ENCODE measurements around the gene EPN2.

Gene EPN2

GRCh38 chr17:19295473-19296135, 58.4 kb downstream of the EPN2 start:
- DNase-seq: no peak

DNA sequence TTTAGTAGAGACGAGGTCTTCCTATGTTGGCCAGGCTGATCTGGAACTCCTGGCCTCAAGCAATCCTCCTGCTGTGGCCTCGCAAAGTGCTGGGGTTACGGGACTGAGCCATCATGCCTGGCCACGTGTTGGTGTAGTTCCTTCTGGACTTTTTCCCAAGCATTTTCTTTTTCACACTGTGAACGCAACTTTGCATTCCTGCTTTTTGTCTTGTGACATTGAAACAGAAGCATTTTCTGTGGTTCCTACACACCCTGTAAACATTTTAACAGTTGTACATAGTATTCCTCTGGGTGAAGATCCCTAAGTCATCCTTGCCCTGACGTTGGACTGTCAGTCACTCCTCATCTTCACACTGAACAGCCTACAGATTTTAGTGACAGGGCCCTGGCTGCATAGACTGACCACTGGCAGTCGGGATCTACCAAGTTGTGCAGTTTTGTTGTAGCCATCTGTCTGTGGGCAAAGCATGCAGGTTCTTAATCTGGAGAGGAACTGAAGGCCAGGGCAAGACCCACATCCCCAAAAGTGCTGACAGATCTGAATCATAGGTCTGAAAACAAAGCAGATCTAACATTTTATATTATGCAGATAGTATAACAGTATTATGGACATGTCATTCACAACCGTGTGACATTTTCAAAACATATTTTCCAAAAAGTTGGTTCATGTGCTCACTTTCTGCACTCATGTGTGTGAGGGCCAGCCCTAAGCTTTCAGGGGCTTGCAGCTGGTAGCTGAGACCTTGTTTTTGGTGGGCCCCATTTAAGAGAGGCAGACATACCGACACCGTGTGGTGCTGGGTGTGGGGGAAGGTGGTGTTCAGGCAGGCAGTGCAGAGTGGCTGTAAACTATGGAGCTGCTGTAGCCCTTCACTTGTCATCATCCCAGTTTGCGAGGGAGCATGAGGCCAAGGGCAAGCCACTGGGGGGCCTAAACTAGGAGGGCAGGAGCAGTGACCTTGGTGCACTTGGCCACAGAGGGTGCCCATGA, 59.9 kb downstream of the EPN2 start:
- DNase-seq: no peak

DNA sequence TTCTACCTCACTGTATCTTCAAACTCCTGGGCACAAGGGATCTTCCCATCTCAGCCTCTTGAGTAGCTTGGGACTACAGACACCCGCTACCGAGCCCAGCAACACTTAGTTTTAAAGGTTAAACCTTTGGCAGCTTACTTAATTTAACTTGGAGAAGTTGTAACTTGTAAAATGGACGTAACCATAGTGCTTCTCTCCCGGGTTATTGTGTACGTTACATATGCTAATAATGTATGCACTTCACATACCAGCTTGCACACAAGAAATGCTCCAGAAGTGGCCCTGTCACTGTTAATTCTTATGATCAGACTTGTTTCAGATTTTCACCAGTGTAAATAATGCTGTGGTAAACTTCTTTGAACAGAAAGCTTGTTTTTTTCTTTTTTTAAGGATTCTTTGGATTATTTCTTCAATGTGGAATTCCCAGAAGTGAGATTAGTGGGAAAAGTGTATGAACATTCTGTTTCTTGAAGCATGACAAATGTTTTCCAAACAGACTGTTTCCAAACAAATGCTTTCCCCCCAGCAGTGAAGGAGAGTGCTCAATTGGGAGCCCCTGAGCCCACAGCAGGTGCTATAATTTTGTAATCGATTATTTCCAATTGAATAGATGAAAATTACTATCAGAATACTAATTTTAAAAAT, 61.5 kb downstream of the EPN2 start:
- no peak for DNase-seq

DNA sequence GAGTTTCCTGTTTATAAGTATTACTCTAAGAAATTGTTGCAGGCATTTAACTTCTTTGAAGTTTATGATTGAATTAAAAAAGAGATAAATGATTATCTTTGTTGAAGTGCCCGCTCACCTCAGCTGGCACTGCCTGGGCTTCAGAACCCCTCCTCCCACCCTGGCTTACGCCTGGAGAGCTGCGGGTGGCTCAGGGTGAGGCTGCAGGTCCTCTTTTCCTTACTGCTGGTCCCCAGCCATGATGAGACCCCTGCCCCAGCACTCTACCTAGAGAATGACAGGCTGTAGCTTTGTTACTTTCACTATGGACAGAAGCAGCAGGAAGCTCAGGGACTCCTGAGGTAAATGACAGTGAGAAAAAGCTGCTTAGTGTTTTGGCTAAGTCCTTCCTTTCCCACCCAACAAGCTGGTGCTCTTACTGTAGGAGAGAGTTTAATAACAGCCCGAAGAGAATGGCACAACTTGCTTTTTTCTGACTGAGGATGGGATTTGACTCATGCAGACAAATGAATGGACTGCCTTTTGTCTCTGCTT, 62.1 kb downstream of the EPN2 start:
- no peak for DNase-seq

DNA sequence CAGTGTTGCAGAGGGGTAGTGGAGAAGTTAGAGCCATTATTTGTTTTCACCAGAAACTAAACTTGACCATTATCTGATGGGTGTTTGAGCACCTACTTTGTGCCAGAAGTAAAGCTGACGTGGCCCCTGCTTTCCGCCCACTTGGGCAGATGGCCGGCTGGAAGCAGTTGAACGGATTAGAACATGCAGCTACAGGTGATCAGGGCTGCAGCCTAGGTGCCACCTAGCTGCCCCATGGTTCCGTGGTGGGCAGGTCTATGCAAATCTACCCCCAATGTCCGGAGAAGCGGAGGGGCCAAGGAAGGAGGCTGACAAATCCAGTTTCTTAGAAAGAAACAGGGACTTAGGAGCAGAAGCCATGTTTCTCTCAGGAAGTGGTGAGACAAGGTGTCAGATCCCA, 62.7 kb downstream of the EPN2 start:
- DNase-seq: no peak

DNA sequence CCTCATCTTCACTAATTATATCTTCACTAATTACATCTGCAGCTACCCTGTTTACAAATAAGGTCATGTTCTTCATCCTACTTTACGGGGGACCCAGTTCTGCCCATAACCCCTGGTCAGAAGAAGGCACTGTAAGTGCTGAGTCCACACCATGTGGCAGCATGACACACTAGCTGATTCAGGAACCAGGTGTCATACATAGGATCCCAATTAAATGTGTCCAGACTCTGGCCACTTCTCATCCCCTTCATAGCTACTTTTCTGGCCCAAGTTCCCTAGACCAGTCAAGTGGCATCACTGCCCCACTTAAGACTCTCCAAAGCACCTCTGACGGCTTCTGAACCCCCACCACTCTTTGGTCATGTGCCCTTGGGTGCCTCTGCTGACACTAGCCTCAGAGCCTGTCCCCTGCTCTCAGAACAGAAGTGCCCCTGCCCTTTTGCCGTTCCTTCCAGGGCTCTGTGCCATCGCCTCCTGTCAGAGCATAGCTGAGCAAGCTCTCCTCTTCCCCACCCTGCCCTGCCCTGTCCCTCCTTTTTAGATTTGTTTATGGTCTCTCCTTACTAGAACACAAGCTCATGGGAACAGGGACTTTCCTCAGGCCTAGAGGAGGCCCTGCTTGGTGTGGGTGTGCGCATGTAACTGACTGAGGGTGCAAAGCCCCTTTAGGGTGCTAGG, 64.2 kb downstream of the EPN2 start:
- DNase-seq: no peak

- no peak for DNase-seq
These were observed 64.8 kb downstream of the EPN2 start for GRCh38 chr17:19301973-19302372.

DNA sequence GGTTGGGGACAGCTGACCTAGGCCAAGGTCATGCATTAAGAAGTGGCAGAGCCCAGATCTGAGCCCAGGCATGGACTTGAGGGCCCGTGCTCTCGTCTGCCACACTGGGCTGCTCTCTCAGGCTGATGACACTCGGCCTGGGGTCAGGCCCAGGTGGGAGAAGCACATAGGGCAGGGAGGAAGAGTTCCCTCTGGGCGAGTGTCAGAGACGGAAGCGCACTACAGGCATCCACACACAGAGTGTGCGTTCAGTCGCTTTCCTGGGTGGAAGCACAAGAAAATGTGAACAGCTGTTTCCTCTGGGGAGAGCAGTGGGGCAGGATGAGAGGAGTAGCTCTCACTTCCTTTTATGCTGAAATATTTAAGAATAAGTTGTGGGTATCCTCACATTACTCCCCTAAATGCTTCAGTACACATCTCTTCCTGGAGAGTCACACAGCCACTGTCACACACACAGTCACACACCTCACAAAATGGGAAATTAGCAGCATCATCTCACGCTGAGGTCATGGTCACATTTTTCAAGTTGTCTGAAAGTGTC, 65.7 kb downstream of the EPN2 start:
- no peak for DNase-seq

DNA sequence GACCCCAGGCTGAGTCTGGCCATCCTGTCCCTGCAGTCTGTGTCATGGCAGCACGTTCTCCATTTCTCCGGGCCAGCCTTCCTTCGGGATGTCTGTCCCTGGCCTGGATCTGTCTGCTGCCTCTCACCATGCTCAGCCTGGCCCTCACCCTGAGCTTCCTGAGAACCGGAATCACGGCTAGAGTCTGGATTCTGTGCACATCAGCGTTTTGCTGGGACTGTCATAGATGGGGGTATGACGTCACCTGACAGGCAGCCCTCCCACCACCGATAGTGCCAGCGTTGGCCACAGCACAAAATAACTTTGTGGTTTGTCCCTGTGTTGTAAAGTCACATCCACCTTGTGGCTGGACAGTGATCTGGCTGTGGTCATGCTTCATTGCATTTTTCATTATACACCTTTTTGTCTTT, 66.2 kb downstream of the EPN2 start:
- DNase-seq: no peak

DNA sequence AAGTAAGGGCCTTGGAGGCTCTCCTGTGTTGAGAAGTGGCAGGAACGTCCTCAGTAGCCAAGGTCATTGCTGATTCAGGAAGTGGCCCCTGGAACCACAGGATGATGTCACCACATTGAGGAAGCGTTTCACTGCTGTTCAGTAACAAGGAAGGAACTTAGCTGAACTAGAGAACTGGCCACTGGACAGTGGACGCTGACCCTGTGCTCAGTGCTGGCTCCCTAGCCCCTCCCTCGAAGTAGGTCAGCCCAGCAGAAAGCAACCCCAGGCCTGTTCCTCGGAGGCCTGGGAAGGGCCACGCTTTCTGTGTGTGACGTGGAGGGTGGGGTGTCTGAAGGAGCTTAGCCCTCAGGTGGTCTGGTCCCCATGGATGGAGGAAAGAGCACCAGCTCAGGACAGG, 67.0 kb downstream of the EPN2 start:
- peak; percentile 22 for DNase-seq

GRCh38 chr17:19304751-19305150, 67.6 kb downstream of the EPN2 start:
- no peak for DNase-seq

DNA sequence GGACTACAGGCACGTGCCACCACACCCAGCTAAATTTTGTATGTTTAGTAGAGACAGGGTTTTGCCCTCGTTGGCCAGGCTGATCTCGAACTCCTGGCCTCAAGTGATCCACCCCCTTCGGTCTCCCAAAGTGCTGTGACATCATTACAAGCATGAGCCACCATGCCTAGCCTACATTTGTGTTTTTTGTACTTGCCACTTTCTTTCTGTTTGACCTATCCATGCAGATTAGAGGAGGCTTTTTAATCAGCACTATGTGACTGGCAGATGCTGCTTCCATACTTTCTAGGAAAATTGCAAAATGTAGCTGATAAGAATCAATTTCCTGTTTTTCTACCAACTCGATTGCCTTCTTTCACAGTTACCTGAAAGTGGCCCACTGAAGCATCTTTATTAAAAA, 68.1 kb downstream of the EPN2 start:
- no peak for DNase-seq

DNA sequence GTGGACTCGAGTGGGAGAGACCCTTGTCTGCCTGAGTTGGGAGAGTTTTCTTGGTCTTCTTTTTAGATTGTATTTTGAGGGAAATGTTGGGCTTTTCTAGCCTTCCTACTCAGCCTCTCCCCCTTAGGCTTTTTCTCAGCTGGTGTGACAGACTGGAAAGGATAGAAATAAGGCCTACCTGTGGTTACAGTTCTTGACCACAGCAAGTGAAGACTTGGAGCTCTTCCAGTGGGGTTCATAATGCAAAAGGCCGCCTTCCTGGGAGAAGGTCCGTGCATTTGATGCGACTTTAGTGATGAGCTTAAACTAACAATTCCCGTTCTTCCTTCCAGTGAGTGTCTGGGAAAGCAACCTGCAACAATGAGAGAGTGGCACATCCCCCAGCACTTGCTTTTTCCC, 68.6 kb downstream of the EPN2 start:
- no peak for DNase-seq

DNA sequence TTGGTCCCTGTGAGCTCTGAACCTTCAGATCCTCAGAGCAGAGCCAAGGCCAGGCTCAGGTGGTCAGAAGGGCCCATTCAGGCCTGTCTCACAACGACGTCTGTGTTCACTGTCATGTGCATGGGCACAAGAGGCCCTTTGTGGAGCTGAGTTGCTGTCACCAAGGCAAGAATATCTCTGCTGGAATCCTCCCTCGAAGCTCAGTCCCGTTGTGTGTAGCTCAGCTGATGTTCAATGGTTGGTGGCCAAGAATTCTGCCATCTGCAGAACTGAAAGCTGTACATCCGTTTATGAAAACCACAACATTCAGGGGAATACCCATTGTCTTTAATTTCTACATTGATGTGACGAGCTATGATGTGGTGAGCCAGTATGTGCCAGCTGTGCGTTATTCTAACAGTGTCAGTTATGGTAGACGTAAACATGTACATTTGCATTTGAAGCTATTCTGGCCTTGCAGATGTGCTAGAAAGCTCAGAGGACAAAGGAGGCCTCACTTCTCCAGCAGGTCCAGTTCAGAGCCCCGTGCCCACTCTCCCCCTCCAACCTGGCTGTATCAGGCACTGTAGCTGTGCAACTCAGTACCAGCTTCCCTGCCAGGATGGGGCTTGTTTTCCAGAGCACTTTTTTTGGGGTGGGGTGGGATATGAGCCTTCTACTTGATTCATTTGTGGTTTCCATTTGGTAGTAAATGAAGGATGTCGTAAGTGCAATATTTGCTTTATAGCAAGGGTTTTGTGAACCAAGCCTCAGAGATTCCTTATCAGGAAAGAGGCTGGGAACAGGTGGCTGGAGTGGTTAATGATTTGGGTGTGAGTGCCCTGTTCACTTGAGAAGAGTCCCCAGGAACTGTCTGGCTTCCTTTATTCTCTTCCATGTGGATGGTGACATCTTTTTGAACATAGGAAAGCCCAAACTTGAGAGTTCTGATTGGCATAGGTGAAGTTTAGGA, 69.3 kb downstream of the EPN2 start:
- DNase-seq: no peak

- no peak for DNase-seq
These were observed 70.4 kb downstream of the EPN2 start for GRCh38 chr17:19307521-19307920.

DNA sequence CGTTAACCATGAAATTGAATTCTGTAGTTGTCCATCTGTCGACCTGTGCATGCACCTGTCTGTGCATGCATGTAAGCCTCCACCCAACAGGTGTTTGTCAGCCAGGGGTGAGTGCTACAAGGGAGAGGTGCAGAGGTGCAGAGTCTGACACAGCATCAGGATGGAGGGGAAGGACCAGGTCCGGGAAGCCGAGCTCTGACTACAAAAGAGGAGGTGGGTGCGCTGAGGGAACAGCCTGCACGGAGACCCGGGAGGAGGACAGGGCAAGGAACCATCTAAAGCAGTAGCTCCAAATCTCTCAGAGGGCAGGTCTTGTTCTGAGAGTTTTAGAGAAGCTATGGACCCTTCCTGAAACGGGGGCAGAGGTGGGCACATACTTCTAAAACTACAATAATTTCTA, 71.2 kb downstream of the EPN2 start:
- no peak for DNase-seq

DNA sequence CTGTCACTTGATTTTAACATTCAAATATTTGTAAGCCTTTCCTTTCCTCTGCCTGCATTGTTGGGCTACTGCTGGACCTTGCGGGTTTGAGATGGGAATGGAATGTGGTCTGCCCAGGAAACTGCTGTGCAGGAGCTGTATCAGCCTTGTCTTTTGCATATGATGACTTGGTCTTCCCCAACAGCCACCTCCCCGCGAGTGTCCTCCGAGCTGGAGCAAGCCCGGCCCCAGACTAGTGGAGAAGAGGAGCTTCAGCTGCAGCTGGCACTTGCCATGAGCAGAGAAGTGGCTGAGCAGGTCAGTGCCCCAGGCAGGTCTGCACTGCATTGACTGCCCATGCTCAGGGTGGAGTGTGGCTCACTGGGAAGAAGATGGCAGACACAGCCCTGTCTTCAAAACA, 72.5 kb downstream of the EPN2 start:
- DNase-seq: no peak

- DNase-seq: no peak
These were observed 73.0 kb downstream of the EPN2 start for GRCh38 chr17:19310151-19310550.

- DNase-seq: no peak
These were observed 73.8 kb downstream of the EPN2 start for GRCh38 chr17:19311016-19311415.

GRCh38 chr17:19311421-19312215, 74.5 kb downstream of the EPN2 start:
- DNase-seq: no peak

All from fibroblast of skin of scalp (primary cell).